Esophagus muscularis mucosa (tissue), 4 donors: ENCODE data around the gene SPC25.

Experiments
- CTCF ChIP-seq, 3 experiments: fragments of 200-600 bp in 2 of 3; fragments of 450-650 bp in 1 of 3; sonication (generic) in 2 of 3; IDR thresholded peaks; one replicate each; pipeline ENCODE4 v1.5.1; 2017 to 2019; ENCODE audit warnings: antibody characterized with exemption in 3 of 3, mild to moderate bottlenecking in 2 of 3, moderate library complexity in 1 of 3
- EP300 ChIP-seq: sonication (generic); formaldehyde crosslinking; IDR thresholded peaks from one replicate; pipeline ENCODE4 v1.6.1; 2017; ENCODE audit warnings: antibody characterized with exemption
- POLR2A ChIP-seq: fragments of 450-650 bp; IDR thresholded peaks from one replicate; pipeline ENCODE4 v1.6.1; 2017; ENCODE audit warnings: antibody characterized with exemption, moderate library complexity, mild to moderate bottlenecking, low read depth

- no peak for TF ChIP-seq CTCF (IDR thresholded peaks at IDR 0.05)
- no peak for TF ChIP-seq EP300
- TF ChIP-seq POLR2A, result no peak
Measured at GRCh38 chr2:168843253-168843652, 47.0 kb downstream of the SPC25 start.
